Epithelial cell of proximal tubule (primary cell): ENCODE results near the gene MAML3. TPM values are rescaled to one million over a fixed set of nuclear protein-coding genes. Genes with fewer than 3 reads are reported as not detected.

Experiments
- DNase-seq: peaks from one replicate; pipeline ENCODE4 v3.0.0-alpha.2; 2011; ENCODE audit warnings: low read depth
- H3K4me3 ChIP-seq: 2 replicates; pipeline ENCODE4 v1.5.1; 2011; ENCODE audit warnings: low read depth, mild to moderate bottlenecking, low read length
- total RNA-seq: library from RNA; depleted of rRNA; stranded (reverse); fragments of >200 nt; gene quantifications from 2 replicates; pipeline ENCODE4 v1.2.3, GENCODE V29; 2015
- TF ChIP-seq, protein P1 (sequence below): conservative IDR thresholded peaks from 2 replicates; pipeline ENCODE4 v1.5.1; 2012; ENCODE audit warnings: low read depth, mild to moderate bottlenecking, low read length

Gene MAML3
- total RNA-seq, 1 donor from 2014 or later: 1.2 TPM

DNA sequence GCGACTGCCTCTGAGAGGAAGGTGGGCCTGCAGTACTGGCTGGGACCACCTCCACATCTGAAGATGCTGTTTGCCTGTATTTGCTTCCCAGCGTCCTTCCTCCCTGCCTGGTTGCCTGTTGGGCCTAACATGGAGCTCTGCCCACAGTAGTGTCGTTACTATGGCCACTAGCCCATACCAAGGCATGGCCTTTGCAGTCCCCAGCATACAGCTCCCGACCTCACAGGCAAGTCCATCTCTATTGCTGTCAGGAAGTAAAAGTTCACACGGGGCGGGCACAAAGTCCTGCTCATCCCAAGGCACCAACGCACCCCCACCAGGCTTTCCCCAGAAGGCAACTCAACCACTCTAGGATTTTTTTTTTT, 71.6 kb downstream of the MAML3 start:
- TF ChIP-seq, protein P1, sequence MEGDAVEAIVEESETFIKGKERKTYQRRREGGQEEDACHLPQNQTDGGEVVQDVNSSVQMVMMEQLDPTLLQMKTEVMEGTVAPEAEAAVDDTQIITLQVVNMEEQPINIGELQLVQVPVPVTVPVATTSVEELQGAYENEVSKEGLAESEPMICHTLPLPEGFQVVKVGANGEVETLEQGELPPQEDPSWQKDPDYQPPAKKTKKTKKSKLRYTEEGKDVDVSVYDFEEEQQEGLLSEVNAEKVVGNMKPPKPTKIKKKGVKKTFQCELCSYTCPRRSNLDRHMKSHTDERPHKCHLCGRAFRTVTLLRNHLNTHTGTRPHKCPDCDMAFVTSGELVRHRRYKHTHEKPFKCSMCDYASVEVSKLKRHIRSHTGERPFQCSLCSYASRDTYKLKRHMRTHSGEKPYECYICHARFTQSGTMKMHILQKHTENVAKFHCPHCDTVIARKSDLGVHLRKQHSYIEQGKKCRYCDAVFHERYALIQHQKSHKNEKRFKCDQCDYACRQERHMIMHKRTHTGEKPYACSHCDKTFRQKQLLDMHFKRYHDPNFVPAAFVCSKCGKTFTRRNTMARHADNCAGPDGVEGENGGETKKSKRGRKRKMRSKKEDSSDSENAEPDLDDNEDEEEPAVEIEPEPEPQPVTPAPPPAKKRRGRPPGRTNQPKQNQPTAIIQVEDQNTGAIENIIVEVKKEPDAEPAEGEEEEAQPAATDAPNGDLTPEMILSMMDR: no peak
- no peak overlapping the region for H3K4me3 ChIP-seq
- no peak for DNase-seq

DNA sequence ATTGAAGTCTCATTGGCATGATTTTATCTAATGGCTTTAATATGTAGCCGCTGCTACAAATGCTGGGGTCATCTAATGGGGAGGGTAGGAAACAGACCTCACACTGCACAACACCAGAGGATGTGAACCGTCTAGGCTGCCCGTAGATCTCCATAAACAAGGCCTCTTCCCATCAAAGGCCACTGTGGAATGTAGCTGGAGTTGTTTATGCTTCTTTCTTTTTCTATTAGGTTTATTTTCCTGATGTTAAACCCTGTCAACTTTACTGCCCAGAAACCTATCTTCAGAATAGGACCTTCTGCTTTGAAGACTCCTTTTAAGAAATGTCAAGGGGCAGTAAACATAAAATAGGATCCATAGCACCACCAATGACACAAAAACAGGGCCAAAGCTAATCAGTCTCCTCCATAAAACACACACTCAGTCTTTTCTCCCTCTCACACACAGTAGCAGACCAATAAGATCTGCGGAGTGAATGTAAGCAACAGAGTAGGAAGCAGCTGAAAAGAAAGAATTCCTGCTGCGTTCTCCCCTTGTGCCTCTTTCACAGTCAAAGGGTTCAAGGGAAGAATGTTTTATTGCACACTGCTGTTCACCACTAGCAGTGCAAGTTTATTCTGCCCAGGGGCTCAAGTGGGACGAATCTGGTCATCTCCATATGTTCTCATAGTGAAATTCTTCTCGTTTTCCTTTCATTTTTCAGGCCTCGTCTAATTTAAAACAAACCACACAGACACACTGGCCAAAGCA, 72.2 kb downstream of the MAML3 start:
- no peak overlapping the region for H3K4me3 ChIP-seq
- TF ChIP-seq, protein P1: no peak
- no peak for DNase-seq

DNA sequence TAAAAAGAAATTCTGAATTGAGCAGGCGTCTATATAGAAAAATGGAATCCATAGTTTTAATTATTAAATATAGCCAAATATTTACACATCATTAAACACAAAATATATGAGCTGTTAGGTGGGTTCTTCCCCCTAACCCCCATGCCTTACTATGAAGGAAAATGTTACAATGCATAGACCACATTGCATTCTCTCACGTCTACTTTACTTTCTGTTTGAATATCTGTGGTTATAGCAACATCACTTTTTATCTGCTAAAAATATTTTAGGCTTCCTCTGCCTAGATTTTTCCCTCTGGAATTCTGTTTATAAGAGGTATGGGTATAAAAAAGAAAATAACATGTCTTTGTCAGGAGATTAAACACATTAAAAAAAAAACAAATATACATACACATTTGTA, 73.1 kb downstream of the MAML3 start:
- DNase-seq: no peak
- TF ChIP-seq, protein P1: no peak

DNA sequence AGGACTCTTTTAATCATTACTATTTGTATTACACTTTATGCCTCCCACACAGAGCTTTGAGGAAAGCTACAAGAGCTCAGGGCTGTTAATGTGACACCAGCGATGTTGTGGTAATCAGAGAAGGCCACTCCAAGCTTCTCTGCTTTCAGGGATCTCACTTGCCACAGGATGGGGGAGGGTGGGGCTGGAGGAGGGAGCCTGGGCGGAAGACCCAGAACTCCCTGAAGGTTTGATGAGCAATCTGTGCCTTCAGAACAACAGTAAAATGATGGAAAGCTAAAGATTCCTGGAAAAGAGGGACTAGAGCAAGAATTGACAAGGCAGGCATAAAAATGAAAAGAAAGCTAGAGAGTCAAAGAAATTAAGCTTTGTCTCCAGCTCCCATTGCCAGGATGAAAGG, 75.6 kb downstream of the MAML3 start:
- TF ChIP-seq, protein P1: no peak
- DNase-seq: no peak
- H3K4me3 ChIP-seq: no peak overlapping the region

More for the DNA sequence above, 73.1 kb downstream of the MAML3 start:
- H3K4me3 ChIP-seq: no peak overlapping the region

DNA sequence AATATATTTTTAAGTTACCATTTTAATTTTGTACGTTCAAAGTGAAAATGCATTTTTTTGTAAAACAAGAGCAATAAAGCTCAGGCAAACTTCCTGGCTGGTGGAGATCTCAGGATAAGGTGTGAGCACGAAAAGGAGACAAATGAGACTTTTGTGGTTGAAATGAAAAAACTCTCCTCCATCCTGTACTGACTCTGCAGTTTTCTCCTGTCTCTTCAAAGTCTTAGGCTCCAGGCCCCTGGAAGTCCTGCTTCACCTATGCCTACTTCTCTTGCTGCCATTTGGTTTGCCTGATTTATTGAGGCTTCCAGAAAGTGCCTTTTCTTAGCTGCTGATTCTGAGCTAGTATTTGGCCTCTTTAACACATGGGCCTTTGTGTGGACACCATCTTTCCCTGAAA, 77.7 kb downstream of the MAML3 start:
- TF ChIP-seq, protein P1: no peak
- no peak overlapping the region for H3K4me3 ChIP-seq
- no peak for DNase-seq

DNA sequence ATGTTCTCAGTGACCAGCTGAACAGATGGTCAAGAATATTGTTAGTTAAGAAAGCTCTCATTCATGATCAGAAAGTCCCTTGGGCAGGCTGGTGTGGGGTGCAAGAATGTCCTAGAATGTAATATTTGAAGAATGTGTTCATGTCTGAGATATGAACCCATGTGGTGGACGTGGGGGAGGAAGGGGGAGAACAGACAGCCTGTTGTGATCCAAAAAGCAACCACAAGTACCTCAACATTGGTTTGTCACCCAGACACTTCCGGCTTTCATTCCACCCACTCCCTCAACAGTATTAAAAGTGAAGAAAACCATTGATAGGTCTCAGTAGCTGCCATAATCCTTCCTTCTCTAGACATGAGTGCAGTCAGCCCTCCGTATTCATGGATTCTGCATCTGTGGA, 82.2 kb downstream of the MAML3 start:
- no peak overlapping the region for H3K4me3 ChIP-seq
- DNase-seq: no peak
- TF ChIP-seq, protein P1: no peak

DNA sequence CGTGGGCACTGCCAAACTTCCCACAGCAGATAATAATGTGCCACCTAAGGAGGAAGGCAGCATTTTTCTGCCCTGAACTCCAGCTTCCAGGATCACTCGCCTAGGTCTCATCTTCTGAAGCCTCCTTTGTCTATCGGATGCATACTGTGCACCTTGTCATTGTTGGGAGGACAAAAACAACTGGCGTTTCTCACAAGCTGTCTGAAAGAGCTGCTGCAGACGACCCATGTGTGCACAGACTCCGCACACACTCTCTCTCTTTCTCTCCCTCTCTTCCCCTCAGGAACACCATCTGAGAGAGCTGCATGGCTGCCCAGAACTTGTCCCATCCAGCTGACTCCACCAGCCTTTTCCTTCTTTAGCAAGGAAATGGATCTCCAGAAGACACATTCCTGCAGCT, 83.0 kb downstream of the MAML3 start:
- TF ChIP-seq, protein P1: no peak
- H3K4me3 ChIP-seq: no peak overlapping the region
- DNase-seq: no peak
